Activated CD4-positive, alpha-beta T cell treated with anti-CD3 and anti-CD28 coated beads for 24 hours (primary cell): ENCODE data around the gene GAPT.

ENCODE experiments used
- DNase-seq, 2 donors: peaks; one replicate each; pipeline ENCODE4 v3.0.0-alpha.2; 2020; ENCODE audit warnings: low read depth in 2 of 2

The GAPT gene

GRCh38 chr5:58491216-58491892 is at the start of gene GAPT:
TSS of gene GAPT (plus strand) at chr5:58491435. CDS start at chr5:58494537, 3,102 bp downstream.
- no peak for DNase-seq

- no peak for DNase-seq
Observed at GRCh38 chr5:58444805-58445204, 46.4 kb upstream of the GAPT start.

- DNase-seq = no peak
Observed at GRCh38 chr5:58446024-58446423, 45.2 kb upstream of the GAPT start.

GRCh38 chr5:58447226-58447625 is 44.0 kb upstream of the GAPT start:
- DNase-seq = no peak

- no peak for DNase-seq
Observed at GRCh38 chr5:58450018-58450417, 41.2 kb upstream of the GAPT start.

- DNase-seq = no peak
Observed at GRCh38 chr5:58450811-58451629, 40.2 kb upstream of the GAPT start.

- no peak for DNase-seq
Observed at GRCh38 chr5:58451732-58452565, 39.3 kb upstream of the GAPT start.

- no peak for DNase-seq
Observed at GRCh38 chr5:58452566-58453258, 38.5 kb upstream of the GAPT start.

GRCh38 chr5:58453306-58453705 is 37.9 kb upstream of the GAPT start:
- no peak for DNase-seq

- DNase-seq = no peak
Observed at GRCh38 chr5:58454025-58454424, 37.2 kb upstream of the GAPT start.

- no peak for DNase-seq
Observed at GRCh38 chr5:58455066-58455465, 36.2 kb upstream of the GAPT start.

- no peak for DNase-seq
Observed at GRCh38 chr5:58455480-58455879, 35.8 kb upstream of the GAPT start.

- no peak for DNase-seq
Observed at GRCh38 chr5:58456026-58456425, 35.2 kb upstream of the GAPT start.

GRCh38 chr5:58456486-58456885 is 34.7 kb upstream of the GAPT start:
- DNase-seq = no peak

GRCh38 chr5:58457050-58457449 is 34.2 kb upstream of the GAPT start:
- no peak for DNase-seq

- no peak for DNase-seq
Observed at GRCh38 chr5:58458141-58458742, 33.0 kb upstream of the GAPT start.

GRCh38 chr5:58458743-58459145 is 32.5 kb upstream of the GAPT start:
- no peak for DNase-seq

GRCh38 chr5:58459146-58460001 is 31.9 kb upstream of the GAPT start:
- DNase-seq = no peak

GRCh38 chr5:58460002-58460731 is 31.1 kb upstream of the GAPT start, which contains the start of gene PLK2:
TSS of gene PLK2 (minus strand) at chr5:58460086. CDS start at chr5:58459959, 127 bp downstream.
- peak; percentile 78 to 88 for DNase-seq
